ENCODE measurements around the gene CLRN1. TPM values are rescaled to one million over a fixed set of nuclear protein-coding genes. Genes with fewer than 3 reads are reported as not detected.

CLRN1 gene
- total RNA-seq, 2 experiments from 2014 or later: not detected

DNA sequence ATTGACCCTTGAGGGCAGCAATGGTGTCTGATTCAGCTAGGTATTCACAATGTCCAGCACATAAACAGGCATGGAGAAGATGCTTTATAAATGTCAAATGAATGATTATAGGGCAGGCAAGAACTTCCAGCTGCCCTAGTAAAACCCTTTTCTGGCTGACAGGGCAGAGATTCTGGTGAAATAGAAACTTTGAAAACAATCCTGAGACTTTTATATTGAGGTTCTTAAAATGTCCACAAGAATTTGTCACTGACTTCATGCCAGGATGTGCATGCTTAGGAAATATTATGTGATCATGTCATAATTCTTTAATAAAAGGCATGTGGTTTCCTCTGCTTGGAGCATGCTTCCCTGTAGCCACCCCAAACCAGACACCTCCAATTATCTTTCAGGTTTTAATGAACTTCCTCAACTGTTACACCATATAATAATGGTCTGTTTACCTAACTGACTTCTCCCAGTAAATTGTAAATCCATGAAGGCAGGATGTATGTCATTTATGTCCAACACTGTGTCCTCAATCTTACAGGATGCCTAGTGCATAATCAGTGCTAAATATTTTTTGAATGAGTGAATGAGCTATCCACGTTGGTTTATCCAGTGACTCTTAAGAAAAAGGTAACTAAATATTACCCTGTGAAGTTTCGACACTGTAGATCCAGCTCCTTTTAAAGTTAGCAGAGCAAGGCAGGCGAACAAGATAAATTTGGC lies 43.4 kb upstream of the CLRN1 start:
- H3K9me2 ChIP-seq (ENCODE audit: insufficient read depth, low read length): no peaks in the 10 kb centered on the region
- H3K79me2 ChIP-seq (ENCODE audit: insufficient read depth, low read depth, low read length): no peaks in the 10 kb centered on the region
- no TSS peak for BruUV-seq (replicated peaks)
- no peaks in the 10 kb centered on the region for H3K4me1 ChIP-seq (ENCODE audit: insufficient read depth, low read length, poor library complexity, severe bottlenecking)
- no peak overlapping the region for H3K27ac ChIP-seq (ENCODE audit: low read depth, low read length, poor library complexity, severe bottlenecking)
- intact Hi-C loops (cut with micrococcal nuclease; ENCODE audit: unreplicated experiment): no loop called here
- H3K4me2 ChIP-seq (ENCODE audit: low read length): no peak overlapping the region
- H4K20me1 ChIP-seq (ENCODE audit: insufficient read depth, low read length): no peaks in the 10 kb centered on the region
- no peak overlapping the region for H2AFZ ChIP-seq (ENCODE audit: low read length)
- H3K36me3 ChIP-seq (ENCODE audit: insufficient read depth, low read length): no peaks in the 10 kb centered on the region
- no peak overlapping the region for H3K4me3 ChIP-seq (ENCODE audit: low read depth, low read length, poor library complexity, severe bottlenecking)
- no peak for DNase-seq (ENCODE audit: low spot score)
- TF ChIP-seq, protein P1, sequence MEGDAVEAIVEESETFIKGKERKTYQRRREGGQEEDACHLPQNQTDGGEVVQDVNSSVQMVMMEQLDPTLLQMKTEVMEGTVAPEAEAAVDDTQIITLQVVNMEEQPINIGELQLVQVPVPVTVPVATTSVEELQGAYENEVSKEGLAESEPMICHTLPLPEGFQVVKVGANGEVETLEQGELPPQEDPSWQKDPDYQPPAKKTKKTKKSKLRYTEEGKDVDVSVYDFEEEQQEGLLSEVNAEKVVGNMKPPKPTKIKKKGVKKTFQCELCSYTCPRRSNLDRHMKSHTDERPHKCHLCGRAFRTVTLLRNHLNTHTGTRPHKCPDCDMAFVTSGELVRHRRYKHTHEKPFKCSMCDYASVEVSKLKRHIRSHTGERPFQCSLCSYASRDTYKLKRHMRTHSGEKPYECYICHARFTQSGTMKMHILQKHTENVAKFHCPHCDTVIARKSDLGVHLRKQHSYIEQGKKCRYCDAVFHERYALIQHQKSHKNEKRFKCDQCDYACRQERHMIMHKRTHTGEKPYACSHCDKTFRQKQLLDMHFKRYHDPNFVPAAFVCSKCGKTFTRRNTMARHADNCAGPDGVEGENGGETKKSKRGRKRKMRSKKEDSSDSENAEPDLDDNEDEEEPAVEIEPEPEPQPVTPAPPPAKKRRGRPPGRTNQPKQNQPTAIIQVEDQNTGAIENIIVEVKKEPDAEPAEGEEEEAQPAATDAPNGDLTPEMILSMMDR (conservative IDR thresholded peaks at IDR 0.05; ENCODE audit: low read length): no peak
- TF ChIP-seq EZH2phosphoT487 (IDR thresholded peaks at IDR 0.05; ENCODE audit: borderline replicate concordance, low read depth, low read length): no peak
- POLR2A ChIA-PET: interaction anchor here (0.6 kb wide), 2 partner anchors 986 to 1259 kb away, joined by 3 read pairs; no protein-coding TSS in a partner anchor
- CTCF ChIA-PET (ENCODE audit: unreplicated experiment): no interaction called here
- H3K9me3 ChIP-seq (ENCODE audit: low read length): no peaks in the 10 kb centered on the region

DNA sequence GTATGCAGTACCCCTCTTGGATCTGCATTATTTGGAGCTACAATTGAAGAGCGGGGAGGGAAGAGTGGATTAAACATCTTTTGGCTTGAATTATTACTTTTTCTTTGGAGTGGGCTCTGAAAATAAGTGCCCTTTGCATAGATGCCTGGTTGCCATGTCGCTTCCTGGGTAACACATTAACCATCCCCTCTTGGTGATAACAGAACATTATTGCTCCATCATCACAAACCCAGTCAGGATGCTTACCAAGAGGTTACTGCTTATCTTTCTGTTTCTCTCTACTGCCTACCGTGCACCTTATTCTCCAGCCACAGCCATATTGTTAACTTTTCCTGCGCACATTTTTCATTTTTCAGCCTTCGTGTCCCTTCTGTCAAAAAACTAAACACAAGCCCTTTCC lies 42.7 kb upstream of the CLRN1 start:
- H3K36me3 ChIP-seq (ENCODE audit: insufficient read depth, low read length): no peaks in the 10 kb centered on the region
- no peaks in the 10 kb centered on the region for H3K9me3 ChIP-seq (ENCODE audit: low read length)
- no peak overlapping the region for H3K4me3 ChIP-seq (ENCODE audit: low read depth, low read length, poor library complexity, severe bottlenecking)
- no peak overlapping the region for H2AFZ ChIP-seq (ENCODE audit: low read length)
- no TSS peak for BruUV-seq (replicated peaks)
- no peak overlapping the region for H3K4me2 ChIP-seq (ENCODE audit: low read length)
- POLR2A ChIA-PET: no interaction called here
- DNase-seq (ENCODE audit: low spot score): no peak
- no peak overlapping the region for H3K27ac ChIP-seq (ENCODE audit: low read depth, low read length, poor library complexity, severe bottlenecking)
- CTCF ChIA-PET (ENCODE audit: unreplicated experiment): no interaction called here
- intact Hi-C loops (cut with micrococcal nuclease; ENCODE audit: unreplicated experiment): no loop called here
- no peaks in the 10 kb centered on the region for H3K79me2 ChIP-seq (ENCODE audit: insufficient read depth, low read depth, low read length)
- TF ChIP-seq, protein P1 (conservative IDR thresholded peaks at IDR 0.05; ENCODE audit: low read length): no peak
- no peak for TF ChIP-seq EZH2phosphoT487 (IDR thresholded peaks at IDR 0.05; ENCODE audit: borderline replicate concordance, low read depth, low read length)
- no peaks in the 10 kb centered on the region for H3K4me1 ChIP-seq (ENCODE audit: insufficient read depth, low read length, poor library complexity, severe bottlenecking)
- H3K9me2 ChIP-seq (ENCODE audit: insufficient read depth, low read length): no peaks in the 10 kb centered on the region
- no peaks in the 10 kb centered on the region for H4K20me1 ChIP-seq (ENCODE audit: insufficient read depth, low read length)

DNA sequence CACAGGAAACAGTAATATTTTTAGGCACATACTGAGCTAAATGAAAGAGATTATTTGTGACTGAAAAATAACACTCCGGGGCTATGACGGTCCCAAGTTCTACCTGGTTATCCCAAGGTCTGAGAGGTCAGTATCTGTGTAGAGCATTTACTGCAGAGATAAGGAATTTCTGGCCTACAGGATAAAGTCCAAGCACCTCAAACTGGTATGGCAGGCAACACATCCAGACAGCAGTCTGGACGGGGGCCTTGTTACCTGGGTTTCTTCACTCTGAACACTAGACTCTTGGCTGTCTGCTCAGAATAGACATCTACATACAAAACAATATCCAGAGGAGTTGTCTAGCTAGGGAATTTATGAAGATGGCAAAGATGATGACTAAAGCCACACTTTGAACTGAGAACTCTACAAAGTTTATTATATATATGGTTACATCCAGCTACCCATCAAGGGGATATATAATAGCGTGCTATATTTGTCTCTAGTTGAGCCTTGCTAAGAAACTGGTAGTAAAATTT lies 42.0 kb upstream of the CLRN1 start:
- DNase-seq (ENCODE audit: low spot score): no peak
- Histone ChIP-seq H4K20me1 (ENCODE audit: insufficient read depth, low read length) (no peaks in the 10 kb centered on the region), H3K4me1 (ENCODE audit: insufficient read depth, low read length, poor library complexity, severe bottlenecking) (no peaks in the 10 kb centered on the region), H3K9me2 (ENCODE audit: insufficient read depth, low read length) (no peaks in the 10 kb centered on the region), H3K4me3 (ENCODE audit: low read depth, low read length, poor library complexity, severe bottlenecking) (no peak overlapping the region), H3K9me3 (ENCODE audit: low read length) (no peaks in the 10 kb centered on the region), H3K27ac (ENCODE audit: low read depth, low read length, poor library complexity, severe bottlenecking) (no peak overlapping the region), H3K36me3 (ENCODE audit: insufficient read depth, low read length) (no peaks in the 10 kb centered on the region), H2AFZ (ENCODE audit: low read length) (no peak overlapping the region), H3K79me2 (ENCODE audit: insufficient read depth, low read depth, low read length) (no peaks in the 10 kb centered on the region), H3K4me2 (ENCODE audit: low read length) (no peak overlapping the region)
- ChIA-PET CTCF (ENCODE audit: unreplicated experiment) (interaction anchor here (0.6 kb wide), 1 partner anchor 378 kb away, joined by 3 read pairs; no protein-coding TSS in a partner anchor), POLR2A (no interaction called here)
- no TSS peak for BruUV-seq (replicated peaks)
- TF ChIP-seq EZH2phosphoT487 (IDR thresholded peaks at IDR 0.05; ENCODE audit: borderline replicate concordance, low read depth, low read length): no peak
- TF ChIP-seq, protein P1 (conservative IDR thresholded peaks at IDR 0.05; ENCODE audit: low read length): no peak
- intact Hi-C loops (cut with micrococcal nuclease; ENCODE audit: unreplicated experiment): no loop called here
